ENCODE data around the gene PRKAR1A.

Gene PRKAR1A

DNA sequence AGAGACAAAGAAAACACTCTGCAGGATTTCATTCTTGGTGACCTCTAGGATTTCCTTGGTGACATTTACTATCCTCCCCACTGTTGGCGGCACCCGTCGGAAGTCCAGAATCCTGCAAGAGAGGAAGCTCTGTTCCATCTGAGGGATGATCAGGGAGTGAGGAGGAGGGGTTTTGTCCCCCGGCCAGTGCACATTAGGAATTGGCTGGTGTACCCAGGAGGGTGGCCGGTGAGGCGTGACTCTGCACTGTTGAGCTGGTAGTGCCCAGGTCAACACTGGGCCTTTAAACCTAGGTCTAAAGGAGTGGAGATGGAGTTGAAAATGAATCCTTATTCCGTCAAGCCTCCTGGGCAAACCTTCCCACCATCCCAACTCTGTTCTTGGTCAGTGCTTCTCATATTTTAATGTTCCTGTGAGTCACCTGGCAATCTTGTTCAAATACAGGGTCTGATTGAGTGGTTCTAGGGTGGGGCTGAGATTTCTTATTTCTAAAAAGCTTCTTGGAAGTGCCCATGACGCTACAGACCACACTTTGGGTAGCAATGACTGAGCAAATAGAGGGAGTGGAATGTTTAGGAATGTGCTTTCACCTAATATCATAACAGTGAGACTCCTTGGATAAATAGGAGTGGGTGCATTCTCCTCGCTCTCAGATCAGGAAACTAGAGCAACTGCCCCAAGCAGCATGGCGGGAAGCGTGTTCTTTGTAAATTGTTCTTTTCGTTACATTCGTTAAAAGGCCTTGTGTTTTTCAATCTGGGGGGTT, 30.7 kb downstream of the PRKAR1A start:
- DNase-seq (ENCODE audit: low read depth): no peak

DNA sequence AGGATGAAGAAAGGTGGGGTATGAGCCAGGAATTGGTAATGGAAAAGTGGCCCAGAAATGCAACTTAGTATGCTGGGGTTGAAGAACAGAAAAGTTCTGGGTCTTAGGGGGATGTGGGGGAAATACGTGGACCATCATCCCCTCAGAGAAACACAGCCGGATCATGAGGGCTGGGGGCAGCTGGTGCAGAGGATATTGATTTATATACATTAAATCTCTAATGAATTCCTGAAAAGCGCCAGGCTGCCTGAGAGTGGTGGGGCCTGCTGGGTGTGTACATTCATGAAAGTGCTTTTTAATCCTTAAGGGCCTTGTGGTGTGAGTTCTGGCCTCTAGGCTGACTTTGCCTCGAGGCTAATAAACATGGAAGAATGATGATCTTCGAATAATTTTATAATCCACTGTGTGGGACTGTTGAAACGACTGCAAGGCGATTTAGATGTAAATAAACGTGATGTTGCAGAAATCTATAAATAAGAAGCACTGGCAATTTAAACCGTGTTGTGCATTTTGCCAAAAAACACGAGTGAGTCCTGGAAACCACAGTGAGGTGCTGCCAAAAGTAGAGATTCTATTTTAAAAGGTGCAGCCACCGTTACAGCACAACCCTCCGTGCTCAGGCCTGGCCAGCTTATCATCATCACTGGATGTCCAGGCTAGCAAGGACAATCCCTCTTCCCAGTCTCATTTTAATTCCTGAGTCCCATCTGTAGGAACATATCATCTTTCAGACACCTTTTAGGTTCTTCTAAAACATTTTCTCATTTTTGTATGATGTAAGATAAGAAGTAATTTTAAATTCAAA, 32.1 kb downstream of the PRKAR1A start:
- DNase-seq (ENCODE audit: low read depth): no peak

- no peak for DNase-seq (ENCODE audit: low read depth)
Observed at GRCh38 chr17:68556551-68556950, 44.3 kb downstream of the PRKAR1A start.

DNA sequence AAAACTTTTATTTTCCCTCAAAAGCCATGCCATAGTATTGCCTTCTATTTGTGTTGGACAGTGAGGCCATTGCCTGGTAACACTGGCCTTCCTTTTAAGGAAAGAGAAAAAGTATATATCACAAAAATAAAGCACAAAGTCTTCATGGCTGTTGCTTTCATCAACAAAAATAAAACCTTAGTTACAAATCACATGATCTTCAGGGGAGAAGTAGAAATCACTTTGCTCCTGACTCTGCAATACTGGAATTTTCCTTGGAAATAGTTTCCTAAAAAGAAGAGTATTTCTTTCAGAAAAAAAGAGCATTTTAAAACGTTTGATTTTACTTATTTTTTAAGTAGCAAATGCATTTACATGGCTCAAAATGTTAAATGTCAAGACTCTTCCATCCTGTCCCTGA, 47.1 kb downstream of the PRKAR1A start:
- DNase-seq (ENCODE audit: low read depth): no peak

- no peak for DNase-seq (ENCODE audit: low read depth)
Observed at GRCh38 chr17:68560966-68561720, 48.9 kb downstream of the PRKAR1A start.

DNA sequence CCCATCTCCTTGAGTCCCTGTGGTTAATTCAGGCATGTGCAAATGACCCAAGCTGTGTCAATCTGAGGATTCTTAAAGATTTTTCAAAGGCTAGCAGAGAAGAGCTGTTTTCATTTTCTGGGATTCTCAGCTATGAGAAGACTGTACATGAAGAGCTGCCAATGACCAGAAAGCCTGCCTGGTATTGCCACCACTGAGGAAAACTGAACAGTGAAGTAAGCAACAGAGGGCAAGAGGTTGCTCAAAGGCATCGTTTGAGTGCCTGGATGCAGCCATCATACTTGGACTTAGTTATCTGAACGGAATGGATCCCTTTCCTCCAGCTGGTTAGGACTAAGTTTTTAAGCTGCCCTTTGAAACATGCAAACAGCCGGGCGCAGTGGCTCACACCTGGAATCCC, 50.5 kb downstream of the PRKAR1A start:
- peak; percentile 72 for DNase-seq (ENCODE audit: low read depth)

DNA sequence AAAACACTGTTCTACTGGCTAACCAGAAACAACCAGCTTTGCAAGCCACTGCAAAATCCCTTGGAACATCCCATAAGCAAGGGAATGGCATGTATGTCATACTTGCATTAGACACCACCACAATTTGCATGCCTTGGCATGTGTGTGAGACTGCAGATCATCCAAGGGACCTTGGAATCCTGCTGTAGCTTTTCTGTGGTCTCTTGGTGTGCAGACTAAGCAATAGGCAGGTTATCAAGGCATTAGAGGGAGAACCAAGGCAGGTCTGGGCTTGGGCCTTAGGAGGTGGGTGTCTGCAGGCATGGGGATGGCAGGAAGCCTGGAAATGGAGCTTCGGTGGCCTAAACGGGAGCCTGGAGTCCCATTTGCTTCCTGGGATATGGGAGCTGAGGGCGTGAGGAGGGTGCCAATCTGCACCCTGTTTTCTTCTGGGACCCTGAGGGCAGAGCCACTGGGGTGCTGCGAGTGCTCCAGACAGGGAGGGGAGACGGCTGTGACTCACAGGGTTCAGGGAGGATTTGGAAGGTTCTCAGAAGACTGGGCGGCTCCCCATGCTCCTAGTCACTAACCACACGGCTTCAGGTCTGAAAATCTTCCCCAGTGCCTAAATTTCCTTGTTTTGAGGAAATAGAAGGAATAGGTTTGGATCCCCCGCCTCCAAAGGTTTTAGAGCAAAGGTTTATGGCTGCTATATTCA, 52.3 kb downstream of the PRKAR1A start:
- no peak for DNase-seq (ENCODE audit: low read depth)

DNA sequence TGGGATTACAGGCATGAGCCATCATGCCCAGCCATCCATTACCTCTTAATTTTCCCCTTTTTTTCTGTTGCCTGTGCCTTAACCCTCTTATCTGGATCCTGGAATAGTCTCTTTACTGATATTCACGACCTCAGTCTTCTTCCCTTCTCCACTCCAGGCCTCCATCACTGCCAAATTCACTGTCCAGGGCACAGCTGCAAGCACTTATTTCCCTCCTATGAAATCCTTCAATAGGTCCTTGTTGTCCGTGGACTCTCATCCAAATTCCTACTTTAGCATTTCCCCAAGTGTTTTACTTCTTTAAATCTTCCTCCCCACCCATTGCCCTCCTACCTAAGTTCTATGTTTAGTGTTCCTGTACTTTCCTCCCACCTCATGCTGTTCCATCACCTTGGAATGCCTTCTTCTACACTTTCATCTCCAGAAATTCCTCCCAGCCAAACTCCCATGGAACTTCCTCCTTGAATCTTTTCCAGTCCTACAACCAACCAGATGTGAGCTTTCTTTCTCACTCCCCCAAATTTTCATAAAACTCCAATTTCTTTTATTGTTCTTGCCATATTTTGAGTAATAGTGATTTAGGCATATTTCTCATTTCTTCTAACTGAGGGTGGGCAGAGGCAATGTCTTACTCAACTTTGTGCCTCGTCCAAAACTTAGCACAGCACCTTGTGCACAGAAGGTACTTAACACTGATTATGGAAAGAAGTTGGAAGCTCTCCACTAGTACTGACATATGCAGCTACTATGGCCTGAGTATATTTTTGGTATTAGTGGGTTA, 53.6 kb downstream of the PRKAR1A start:
- no peak for DNase-seq (ENCODE audit: low read depth)

- DNase-seq (ENCODE audit: low read depth): peak; percentile 61
Observed at GRCh38 chr17:68566442-68566738, 54.2 kb downstream of the PRKAR1A start.

DNA sequence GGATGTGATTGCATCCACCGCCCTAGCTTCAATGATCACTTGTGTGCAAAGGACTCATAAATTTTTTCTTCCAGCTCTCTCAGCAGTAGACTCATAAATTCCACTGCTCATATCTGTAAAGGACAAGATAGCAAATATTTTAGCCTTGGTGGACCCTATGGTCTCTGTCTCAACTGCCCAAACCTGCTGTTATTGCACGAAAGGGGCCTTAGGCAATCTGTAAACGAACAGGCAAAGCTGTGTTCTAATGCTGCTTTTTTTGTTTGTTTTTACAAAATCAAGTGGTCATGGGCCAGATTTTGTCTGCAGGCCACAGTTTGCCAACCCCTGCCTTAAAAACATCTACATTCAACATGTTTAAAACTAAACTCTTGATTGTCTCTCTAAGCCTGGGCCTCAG, 54.8 kb downstream of the PRKAR1A start:
- DNase-seq (ENCODE audit: low read depth): peak; percentile 45

GRCh38 chr17:68567581-68567980, 55.4 kb downstream of the PRKAR1A start:
- no peak for DNase-seq (ENCODE audit: low read depth)

GRCh38 chr17:68568581-68568980, 56.4 kb downstream of the PRKAR1A start:
- DNase-seq (ENCODE audit: low read depth): no peak

GRCh38 chr17:68569346-68569745, 57.1 kb downstream of the PRKAR1A start:
- no peak for DNase-seq (ENCODE audit: low read depth)

DNA sequence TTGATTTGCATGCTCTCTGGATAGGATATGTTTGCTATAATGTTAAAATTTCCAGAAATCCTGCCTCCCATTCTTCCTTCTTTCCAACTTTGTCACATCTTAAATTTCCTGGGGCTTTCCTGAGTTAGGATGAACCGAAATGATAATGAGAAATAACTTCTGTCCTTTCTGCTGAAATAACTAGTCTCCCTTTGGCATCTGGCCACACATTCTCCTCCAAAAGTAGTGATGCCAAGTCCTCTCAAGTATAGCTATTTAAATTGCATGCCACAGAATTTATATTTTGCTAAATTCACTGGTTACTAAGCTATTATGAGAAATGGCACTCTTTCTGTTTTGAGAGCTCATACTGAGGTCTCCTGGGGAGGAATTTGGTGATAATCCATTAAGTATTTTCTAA, 58.3 kb downstream of the PRKAR1A start:
- peak; percentile 46 for DNase-seq (ENCODE audit: low read depth)

DNA sequence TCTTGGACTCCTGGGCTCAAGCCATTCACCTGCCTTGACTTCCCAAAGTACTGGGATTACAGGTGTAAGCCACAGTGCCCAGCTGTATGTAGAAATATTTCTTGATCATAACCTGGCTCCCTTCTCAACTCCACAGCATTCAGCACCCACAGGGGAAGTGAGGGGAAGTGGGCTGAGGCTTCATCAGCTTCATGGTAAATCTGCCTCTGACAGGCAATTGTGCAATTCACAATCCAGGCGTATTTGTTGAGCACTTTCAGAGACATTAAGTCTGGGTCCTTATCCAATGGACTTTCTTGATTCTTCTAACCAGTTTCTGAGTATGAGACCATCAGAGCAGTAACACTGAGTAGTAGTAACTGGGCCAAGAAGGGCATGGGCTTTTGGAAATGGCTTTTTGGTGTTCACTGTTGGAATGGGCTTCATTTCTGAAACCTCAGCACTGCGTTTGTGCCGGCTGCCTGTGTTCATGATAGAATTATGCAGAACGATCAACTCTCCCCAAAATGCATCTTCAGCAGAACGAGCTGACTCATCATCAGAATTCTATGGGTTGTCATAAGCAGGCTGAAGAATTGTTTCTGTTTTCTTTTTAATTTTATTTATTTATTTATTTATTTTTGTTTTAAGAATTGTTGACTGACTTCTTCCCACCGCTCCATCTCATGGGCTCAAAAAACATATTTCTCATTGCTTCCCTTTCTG, 60.1 kb downstream of the PRKAR1A start:
- DNase-seq (ENCODE audit: low read depth): no peak

DNA sequence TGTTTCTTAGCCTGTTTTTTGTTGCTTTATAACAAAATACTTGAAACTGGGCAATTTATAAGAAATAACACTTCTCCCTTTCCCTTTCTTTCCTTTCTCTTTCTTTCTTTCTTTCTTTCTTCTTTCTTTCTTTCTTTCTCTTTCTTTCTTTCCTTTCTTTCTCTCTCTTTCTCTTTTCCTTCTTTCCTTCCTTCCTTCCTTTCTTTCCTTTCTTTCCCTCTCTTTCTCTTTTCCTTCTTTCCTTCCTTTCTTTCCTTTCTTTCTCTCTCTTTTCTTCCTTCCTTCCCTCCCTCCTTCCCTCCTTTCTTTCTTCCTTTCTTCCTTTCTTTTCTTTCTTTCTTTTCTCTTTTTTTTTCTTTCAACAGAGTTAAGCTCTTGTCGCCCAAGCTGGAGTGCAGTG, 61.1 kb downstream of the PRKAR1A start:
- DNase-seq (ENCODE audit: low read depth): no peak

DNA sequence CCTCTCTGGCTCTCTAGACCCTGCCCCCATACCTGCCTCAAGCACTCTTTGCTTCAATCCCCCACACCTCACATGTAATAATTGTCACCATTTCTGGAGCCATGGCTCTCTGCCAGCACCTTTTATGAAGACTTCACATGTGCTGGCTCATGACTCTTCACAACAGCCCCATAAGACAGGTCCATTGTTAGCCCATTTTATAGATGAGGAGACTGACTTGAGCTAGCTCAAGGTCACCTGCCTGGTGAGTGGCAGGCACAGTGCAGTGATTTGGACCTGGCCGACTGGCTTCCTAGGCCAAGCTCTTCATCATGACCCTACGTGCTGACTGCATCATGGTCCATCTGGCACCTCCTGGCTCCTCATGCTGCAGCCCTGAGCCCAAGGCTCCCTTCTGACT, 63.9 kb downstream of the PRKAR1A start:
- no peak for DNase-seq (ENCODE audit: low read depth)

GRCh38 chr17:68576811-68577496, 64.7 kb downstream of the PRKAR1A start:
- DNase-seq (ENCODE audit: low read depth): peak; percentile 96

- DNase-seq (ENCODE audit: low read depth): no peak
Observed at GRCh38 chr17:68577497-68577821, 65.2 kb downstream of the PRKAR1A start.

- no peak for DNase-seq (ENCODE audit: low read depth)
Observed at GRCh38 chr17:68578236-68578635, 66.0 kb downstream of the PRKAR1A start.
